NCI-H2107 treated with DMSO at 0.1 percent for 48 hours (cell line): ENCODE results near the gene SLC2A4RG.

Experiments
- DNase-seq: peaks from one replicate; lab custom pipeline; 2025; ENCODE audit not compliant: unreplicated experiment; lab: John Stamatoyannopoulos, UW

The SLC2A4RG gene

GRCh38 chr20:63752411-63753101, 13.0 kb downstream of the SLC2A4RG start:
- DNase-seq, result no peak

GRCh38 chr20:63753381-63753780, 13.8 kb downstream of the SLC2A4RG start:
- no peak for DNase-seq

GRCh38 chr20:63754008-63754407, 14.4 kb downstream of the SLC2A4RG start:
- DNase-seq, result no peak

GRCh38 chr20:63755933-63756647, 16.5 kb downstream of the SLC2A4RG start:
- no peak for DNase-seq

- DNase-seq, result no peak
Measured at GRCh38 chr20:63756648-63756991, 17.0 kb downstream of the SLC2A4RG start.

GRCh38 chr20:63758152-63758551, 18.6 kb downstream of the SLC2A4RG start:
- no peak for DNase-seq

GRCh38 chr20:63759377-63759901, 19.9 kb downstream of the SLC2A4RG start:
- no peak for DNase-seq

GRCh38 chr20:63765082-63765873, 25.7 kb downstream of the SLC2A4RG start:
- DNase-seq, result no peak

- no peak for DNase-seq
Measured at GRCh38 chr20:63765902-63766301, 26.3 kb downstream of the SLC2A4RG start.

GRCh38 chr20:63766695-63767426, 27.3 kb downstream of the SLC2A4RG start:
- no peak for DNase-seq

GRCh38 chr20:63767456-63767855, 27.9 kb downstream of the SLC2A4RG start:
- DNase-seq, result no peak

- DNase-seq, result no peak
Measured at GRCh38 chr20:63767886-63768285, 28.3 kb downstream of the SLC2A4RG start.

GRCh38 chr20:63768591-63769515, 29.3 kb downstream of the SLC2A4RG start:
- no peak for DNase-seq

GRCh38 chr20:63769891-63770474, 30.4 kb downstream of the SLC2A4RG start:
- DNase-seq, result no peak

- DNase-seq, result no peak
Measured at GRCh38 chr20:63771046-63771707, 31.6 kb downstream of the SLC2A4RG start.

- DNase-seq, result no peak
Measured at GRCh38 chr20:63772781-63773518, 33.4 kb downstream of the SLC2A4RG start.

- no peak for DNase-seq
Measured at GRCh38 chr20:63773571-63774241, 34.1 kb downstream of the SLC2A4RG start.

GRCh38 chr20:63774306-63774705, 34.7 kb downstream of the SLC2A4RG start:
- DNase-seq, result no peak
